GM12874 (cell line): ENCODE results near the gene BRD2.

Experiments
- CTCF ChIP-seq: IDR thresholded peaks from 2 replicates; pipeline ENCODE4 v1.5.1; 2011; ENCODE audit warnings: low read depth, mild to moderate bottlenecking, control low read depth, low read length, moderate library complexity; ENCODE audit not compliant: insufficient read depth

Gene BRD2

GRCh38 chr6:33013608-33014007, 45.2 kb downstream of the BRD2 start:
- no peak for TF ChIP-seq CTCF

- TF ChIP-seq CTCF = peak; percentile 45; the same call in 1 of the 2 replicates
These were observed 46.6 kb downstream of the BRD2 start for GRCh38 chr6:33014841-33015634.

GRCh38 chr6:33015798-33016197, 47.4 kb downstream of the BRD2 start:
- TF ChIP-seq CTCF = no peak

GRCh38 chr6:33017018-33017417, 48.6 kb downstream of the BRD2 start:
- TF ChIP-seq CTCF = no peak

GRCh38 chr6:33017694-33018353, 49.4 kb downstream of the BRD2 start:
- TF ChIP-seq CTCF = no peak

GRCh38 chr6:33018418-33018817, 50.0 kb downstream of the BRD2 start:
- TF ChIP-seq CTCF = no peak

- no peak for TF ChIP-seq CTCF
These were observed 50.5 kb downstream of the BRD2 start for GRCh38 chr6:33018904-33019303.
